Brain microvascular endothelial cell (primary cell): ENCODE results near the gene TOB1.
A peak's percentile ranks its signal among the peaks of the same experiment; 100 is the strongest.

Experiments used
- DNase-seq: peaks from one replicate; pipeline ENCODE4 v3.0.0-alpha.2; 2020
- H3K27ac ChIP-seq: fragments of 250-450 bp; sonication (Bioruptor Pico); 2 replicates; pipeline ENCODE4 v1.5.1; 2020; ENCODE audit warnings: mild to moderate bottlenecking, moderate library complexity
- H3K27me3 ChIP-seq: fragments of 250-450 bp; sonication (Bioruptor Pico); replicated peaks from 2 replicates; pipeline ENCODE4 v1.5.1; 2020; ENCODE audit warnings: mild to moderate bottlenecking
- H3K36me3 ChIP-seq: fragments of 250-450 bp; sonication (Bioruptor Pico); replicated peaks from 2 replicates; pipeline ENCODE4 v1.5.1; 2020; ENCODE audit warnings: mild to moderate bottlenecking
- H3K4me3 ChIP-seq: 2 replicates; pipeline ENCODE4 v1.5.1; 2011; ENCODE audit warnings: low read depth, mild to moderate bottlenecking, control low read depth, low read length, moderate library complexity
- in situ Hi-C: cut with HindIII; loops from 2 replicates; pipeline ENCODE4 v1.10.0; 2017; ENCODE audit warnings: low sequenced_read_pairs, low pct_ligation_motif_present
- TF ChIP-seq, protein P1 (sequence below): IDR thresholded peaks from 2 replicates; pipeline ENCODE4 v1.5.1; 2011; ENCODE audit warnings: low read depth, mild to moderate bottlenecking, moderate library complexity, low read length, control low read depth, inconsistent platforms; ENCODE audit errors: missing control alignments

The TOB1 gene

DNA sequence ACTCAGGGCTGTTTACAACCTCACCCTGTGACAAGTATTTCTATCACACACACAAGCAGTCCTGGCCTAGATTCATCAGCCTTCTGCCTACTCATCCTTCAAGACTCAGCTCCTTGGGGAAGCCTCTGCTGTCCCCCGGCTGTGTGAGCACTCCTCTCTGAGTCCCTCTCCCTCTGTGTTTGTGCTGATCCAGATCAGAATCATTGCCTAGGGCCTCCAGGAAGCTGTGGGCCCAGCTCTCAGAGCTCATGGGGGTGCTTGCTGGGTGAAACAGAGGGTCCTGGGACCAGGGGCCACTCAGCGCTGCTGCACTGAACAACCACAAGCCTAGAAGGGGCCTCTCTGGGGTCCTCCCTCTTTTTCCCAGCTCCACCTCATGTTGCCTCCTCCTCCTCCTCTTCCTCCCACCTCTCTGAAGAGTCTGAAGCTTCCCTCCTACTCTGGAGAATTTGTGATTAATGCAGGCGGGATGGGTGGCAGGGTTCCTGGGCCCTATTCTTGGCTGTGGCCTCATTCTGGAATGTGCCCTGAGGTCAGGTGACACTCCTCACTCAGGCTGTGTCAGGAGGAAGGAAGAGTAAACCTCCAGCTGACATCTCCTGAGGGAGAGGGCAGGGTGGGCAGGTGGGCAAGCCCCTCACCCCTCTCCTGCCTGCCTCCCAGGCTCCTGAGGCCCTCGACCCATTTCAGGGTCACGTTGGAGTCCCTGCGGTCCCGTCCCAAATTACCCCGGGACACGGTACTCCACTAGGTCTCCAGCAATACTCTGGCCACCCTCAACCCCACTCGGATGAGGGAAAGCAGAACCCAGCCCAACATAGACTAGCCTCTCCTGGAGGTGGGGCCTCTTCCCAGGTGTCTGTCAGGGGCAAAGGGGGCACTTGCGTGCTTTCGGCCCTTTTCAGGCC is 20.7 kb downstream of the TOB1 start:
- TF ChIP-seq, protein P1, sequence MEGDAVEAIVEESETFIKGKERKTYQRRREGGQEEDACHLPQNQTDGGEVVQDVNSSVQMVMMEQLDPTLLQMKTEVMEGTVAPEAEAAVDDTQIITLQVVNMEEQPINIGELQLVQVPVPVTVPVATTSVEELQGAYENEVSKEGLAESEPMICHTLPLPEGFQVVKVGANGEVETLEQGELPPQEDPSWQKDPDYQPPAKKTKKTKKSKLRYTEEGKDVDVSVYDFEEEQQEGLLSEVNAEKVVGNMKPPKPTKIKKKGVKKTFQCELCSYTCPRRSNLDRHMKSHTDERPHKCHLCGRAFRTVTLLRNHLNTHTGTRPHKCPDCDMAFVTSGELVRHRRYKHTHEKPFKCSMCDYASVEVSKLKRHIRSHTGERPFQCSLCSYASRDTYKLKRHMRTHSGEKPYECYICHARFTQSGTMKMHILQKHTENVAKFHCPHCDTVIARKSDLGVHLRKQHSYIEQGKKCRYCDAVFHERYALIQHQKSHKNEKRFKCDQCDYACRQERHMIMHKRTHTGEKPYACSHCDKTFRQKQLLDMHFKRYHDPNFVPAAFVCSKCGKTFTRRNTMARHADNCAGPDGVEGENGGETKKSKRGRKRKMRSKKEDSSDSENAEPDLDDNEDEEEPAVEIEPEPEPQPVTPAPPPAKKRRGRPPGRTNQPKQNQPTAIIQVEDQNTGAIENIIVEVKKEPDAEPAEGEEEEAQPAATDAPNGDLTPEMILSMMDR, result no peak
- H3K4me3 ChIP-seq, result no peak overlapping the region
- H3K36me3 ChIP-seq, result no peaks in the 10 kb centered on the region
- H3K27me3 ChIP-seq, result no peaks in the 10 kb centered on the region
- in situ Hi-C loops, result no loop called here
- no peak overlapping the region for H3K27ac ChIP-seq
- no peak for DNase-seq

DNA sequence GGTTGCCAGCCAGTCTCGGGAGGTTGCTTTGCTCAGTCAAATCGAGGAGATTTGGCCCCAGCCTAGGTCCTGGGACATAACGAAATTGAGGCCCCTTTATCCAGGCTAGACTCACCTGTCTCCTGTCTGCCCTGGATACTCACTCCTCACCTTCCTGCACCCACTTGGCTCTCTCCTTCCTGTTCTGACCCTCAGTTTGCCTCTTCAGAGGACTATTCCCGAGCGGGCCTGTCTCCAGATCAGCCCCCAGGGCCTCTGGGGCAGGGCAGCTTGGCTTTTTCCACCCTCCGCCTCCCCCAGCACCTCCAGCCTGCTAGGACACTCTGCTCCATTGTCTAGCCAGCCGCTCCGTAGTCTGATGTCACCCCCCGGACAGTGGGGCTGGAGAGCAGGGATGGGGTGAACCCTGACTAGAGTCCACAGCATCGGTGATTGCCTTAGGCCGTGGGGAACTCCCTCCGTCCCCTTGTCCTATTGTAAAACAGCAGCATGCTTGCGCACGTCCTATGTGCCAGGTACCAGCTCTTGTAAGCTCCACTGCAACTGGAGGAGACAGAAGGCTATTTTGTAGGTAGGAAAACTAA is 21.9 kb downstream of the TOB1 start:
- no peak overlapping the region for H3K27ac ChIP-seq
- TF ChIP-seq, protein P1, result no peak
- no peak overlapping the region for H3K4me3 ChIP-seq
- H3K36me3 ChIP-seq, result no peaks in the 10 kb centered on the region
- DNase-seq, result no peak
- H3K27me3 ChIP-seq, result no peaks in the 10 kb centered on the region
- in situ Hi-C loops, result no loop called here

DNA sequence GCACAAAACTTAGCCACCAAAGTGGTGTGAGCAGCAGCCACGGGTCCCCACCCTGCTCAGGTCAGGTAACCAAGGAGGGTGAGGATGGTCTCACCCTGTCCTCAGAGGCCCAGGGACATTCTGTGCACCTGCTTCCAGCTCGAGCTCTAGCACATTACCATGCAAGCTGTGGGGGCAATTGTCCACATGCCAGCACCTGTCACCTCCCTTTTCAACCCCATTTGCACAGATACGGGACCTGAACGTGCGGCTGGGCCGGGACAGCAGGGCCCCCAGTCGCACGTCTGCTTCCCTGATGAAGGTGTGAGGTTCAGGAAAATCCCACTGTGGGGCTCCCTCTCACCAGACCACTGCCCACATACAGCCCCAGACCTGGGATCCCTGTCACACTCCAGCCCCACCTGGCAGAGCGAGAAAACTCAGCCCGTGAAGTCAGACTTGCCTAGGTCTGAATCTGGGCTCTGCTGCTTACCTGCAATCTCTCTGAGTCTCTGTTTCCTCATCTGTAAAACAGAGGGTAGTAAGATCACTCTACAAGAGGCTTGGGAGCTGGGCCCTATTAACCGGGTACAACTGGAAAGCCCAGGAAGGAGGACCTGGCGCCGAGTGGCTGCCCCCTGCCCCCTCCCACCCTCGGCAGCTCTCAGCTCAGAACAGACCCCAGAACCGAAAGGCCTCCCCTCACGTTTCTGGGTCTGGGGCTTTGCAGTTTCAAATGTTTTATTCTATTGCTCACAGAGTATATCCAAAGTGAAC is 22.8 kb downstream of the TOB1 start:
- Histone ChIP-seq H3K27ac (no peak overlapping the region), H3K4me3 (no peak overlapping the region), H3K27me3 (no peaks in the 10 kb centered on the region), H3K36me3 (no peaks in the 10 kb centered on the region)
- TF ChIP-seq, protein P1, result no peak
- no peak for DNase-seq
- in situ Hi-C loops, result no loop called here

DNA sequence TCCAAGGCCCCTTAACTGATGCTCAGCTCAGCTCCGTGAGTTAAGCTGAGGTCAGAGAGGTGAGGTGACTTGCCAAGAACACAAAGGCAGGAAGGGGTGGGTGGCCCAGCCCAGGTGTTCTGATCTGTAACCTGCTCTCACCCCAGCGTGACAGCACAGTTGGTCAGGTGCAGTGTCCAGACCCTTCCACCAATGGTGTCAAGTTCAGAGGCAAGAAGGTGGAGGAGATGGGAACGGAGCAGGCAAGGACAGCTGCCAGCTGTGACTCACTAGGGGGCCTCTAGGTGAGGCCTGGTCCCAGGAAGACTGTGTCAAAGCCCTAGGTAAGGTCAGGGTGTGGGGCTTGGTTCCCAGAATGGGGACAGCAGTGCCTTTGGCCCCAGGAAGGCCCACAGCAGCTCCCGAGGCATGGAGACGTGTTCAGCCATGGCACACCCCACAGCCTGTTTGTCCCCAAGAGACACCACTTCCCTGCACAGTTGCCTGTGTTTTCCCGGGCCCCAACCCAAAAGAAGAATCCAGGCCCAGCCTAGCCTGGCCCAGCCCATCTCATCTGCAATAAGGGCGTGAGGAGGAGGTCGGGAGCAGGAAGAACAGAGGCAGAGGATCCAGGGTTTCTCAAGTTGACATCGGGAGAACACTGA is 23.5 kb downstream of the TOB1 start:
- TF ChIP-seq, protein P1, result no peak
- DNase-seq, result no peak
- no peak overlapping the region for H3K27ac ChIP-seq
- H3K27me3 ChIP-seq, result no peaks in the 10 kb centered on the region
- no peak overlapping the region for H3K4me3 ChIP-seq
- H3K36me3 ChIP-seq, result no peaks in the 10 kb centered on the region
- in situ Hi-C loops, result no loop called here

DNA sequence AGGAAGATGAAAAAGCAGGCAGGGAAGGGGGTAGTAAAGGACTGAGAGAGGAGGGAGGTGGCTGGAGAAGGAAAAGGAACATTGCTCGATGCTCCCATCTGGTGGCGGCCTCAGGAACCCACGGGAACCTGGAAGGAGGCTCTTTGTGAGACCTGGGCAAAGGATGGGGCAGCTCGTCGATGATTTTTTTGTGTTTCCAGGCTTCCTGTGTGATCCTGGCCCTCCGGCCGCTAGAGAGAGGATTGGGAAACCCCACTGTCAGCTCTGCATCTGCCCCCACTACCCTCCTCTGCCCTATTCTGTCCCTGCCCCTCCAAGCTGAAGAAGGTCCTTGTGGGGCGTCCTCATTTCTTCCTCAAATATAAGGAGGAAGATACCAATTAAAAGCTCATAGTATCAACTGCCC is 24.2 kb downstream of the TOB1 start:
- H3K4me3 ChIP-seq, result no peak overlapping the region
- TF ChIP-seq, protein P1, result peak; percentile 92
- in situ Hi-C loops, result no loop called here
- H3K27me3 ChIP-seq, result no peaks in the 10 kb centered on the region
- no peaks in the 10 kb centered on the region for H3K36me3 ChIP-seq
- no peak overlapping the region for H3K27ac ChIP-seq
- DNase-seq, result peak; percentile 60
